ENCODE results near the gene STX18.
A peak's percentile ranks its signal among the peaks of the same experiment; 100 is the strongest.
"Not testable (repeated sequence)": the region's sequence is repeated elsewhere in the genome, so short reads cannot be mapped to it uniquely, and the experiment has no call there.

STX18 gene

GRCh38 chr4:4491396-4491893, 50.4 kb downstream of the STX18 start:
- in situ Hi-C loops (cut with HindIII; ENCODE audit: low pct_ligation_motif_present, low pct_unique_long_range_greater_than_20kb, low sequenced_read_pairs): no loop called here
- DNase-seq: no peak

DNA sequence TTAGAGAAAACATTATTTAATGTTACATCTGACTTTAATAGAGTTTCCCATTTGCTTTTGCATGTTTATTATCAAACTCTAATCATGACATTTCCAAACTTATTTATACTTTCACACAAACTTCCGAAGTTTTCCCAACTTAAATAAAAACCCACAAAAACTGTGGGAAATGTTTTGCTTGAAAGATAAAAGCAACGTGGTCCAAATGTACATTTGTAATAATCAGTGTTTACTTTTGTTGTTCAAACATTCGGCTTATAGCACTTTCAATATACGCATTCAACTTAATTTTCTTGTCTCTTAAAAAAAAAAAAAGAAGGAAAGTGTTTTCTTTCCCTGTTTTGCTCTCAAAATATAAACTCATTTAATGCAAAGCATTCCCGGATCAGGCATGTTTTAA, 51.0 kb downstream of the STX18 start:
- DNase-seq: no peak
- in situ Hi-C loops (cut with HindIII; ENCODE audit: low pct_ligation_motif_present, low pct_unique_long_range_greater_than_20kb, low sequenced_read_pairs): no loop called here

DNA sequence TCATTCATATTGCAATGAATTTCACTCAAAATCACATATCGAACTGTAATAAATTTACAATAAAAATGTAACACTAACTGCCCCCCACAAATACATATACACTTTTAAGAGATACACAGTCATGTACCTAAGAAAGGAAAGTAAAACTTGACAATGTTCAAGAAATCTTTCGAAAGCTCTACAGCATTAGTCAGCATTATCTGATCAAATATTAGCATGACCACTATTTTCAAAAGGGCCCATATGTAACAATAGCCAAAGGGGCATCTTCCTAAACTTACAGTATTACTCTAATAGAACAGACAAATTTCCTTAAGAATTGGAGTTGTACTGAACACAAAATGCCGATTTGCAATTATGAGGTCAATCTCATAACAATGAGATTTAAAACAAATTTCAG, 51.8 kb downstream of the STX18 start:
- in situ Hi-C loops (cut with HindIII; ENCODE audit: low pct_ligation_motif_present, low pct_unique_long_range_greater_than_20kb, low sequenced_read_pairs): no loop called here
- DNase-seq: no peak

DNA sequence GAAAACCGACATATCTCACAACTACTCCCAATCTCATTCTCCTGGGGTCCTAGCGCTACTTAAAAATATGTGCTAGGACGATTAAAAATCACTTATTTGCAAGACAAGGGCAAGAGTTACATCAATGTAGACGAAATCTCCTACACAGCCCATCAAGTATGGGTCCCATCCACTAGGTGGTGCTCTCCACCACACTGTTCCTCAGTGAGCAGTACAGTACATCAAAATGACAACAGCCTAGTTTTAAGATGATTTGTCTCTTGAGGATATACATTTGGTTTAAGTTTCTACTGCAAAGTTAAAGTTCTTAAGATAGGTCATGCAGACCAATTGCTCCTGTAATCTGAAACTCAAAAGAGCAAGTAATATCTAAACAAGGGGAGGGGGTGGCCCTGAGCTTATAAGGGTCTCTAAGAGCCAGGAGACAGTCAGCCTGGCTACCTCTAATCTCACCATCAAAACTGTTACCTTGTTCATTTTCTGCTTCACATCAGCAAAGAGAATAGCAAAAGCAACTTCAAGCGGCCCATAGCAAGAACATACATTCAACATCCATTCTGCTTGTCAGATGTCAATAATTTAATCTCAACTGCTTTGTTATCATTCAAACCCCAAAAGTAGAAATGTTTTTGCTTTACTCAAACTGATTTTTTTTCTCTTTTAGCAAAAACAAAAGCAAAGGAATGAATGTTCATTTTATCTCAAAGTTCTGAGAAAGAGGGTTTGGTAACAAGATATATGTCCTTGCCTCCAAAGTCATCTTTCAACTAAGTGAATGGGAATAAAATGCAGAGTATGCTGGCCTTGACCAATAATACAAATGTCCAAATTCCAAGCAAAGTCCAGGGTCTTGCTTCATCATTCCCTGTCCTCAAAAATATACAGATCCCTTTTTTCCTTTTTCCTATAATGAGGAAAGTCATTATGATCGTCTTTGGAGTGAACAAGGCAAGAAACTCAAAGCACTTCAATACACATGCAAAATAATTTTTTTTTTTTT, 53.1 kb downstream of the STX18 start:
- in situ Hi-C loops (cut with HindIII; ENCODE audit: low pct_ligation_motif_present, low pct_unique_long_range_greater_than_20kb, low sequenced_read_pairs): no loop called here
- DNase-seq: peak; percentile 64

DNA sequence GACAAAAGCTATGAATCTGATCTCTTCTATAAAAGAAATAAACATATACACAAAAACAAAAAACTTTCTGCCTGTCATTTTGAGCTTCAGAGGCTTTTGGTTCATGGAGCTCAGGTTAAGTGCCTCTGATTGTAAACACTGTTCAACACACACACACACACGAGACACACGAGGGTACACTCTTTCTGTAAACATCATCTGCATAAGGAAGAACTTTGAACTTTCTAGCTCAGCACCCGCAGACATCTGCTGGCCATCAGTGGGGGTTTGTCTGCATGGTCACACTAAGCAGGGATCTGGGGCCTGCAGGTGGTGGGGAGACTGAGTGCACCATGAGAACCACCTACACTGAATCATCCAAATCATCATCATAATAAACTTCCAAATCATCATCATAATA, 54.9 kb downstream of the STX18 start:
- in situ Hi-C loops (cut with HindIII; ENCODE audit: low pct_ligation_motif_present, low pct_unique_long_range_greater_than_20kb, low sequenced_read_pairs): no loop called here
- DNase-seq: no peak

- in situ Hi-C loops (cut with HindIII; ENCODE audit: low pct_ligation_motif_present, low pct_unique_long_range_greater_than_20kb, low sequenced_read_pairs): no loop called here
- DNase-seq: no peak
These were observed 56.0 kb downstream of the STX18 start for GRCh38 chr4:4485806-4486205.

- in situ Hi-C loops (cut with HindIII; ENCODE audit: low pct_ligation_motif_present, low pct_unique_long_range_greater_than_20kb, low sequenced_read_pairs): no loop called here
- DNase-seq: no peak
These were observed 60.4 kb downstream of the STX18 start for GRCh38 chr4:4481399-4481994.

- DNase-seq: peak; percentile 5
- in situ Hi-C loops (cut with HindIII; ENCODE audit: low pct_ligation_motif_present, low pct_unique_long_range_greater_than_20kb, low sequenced_read_pairs): no loop called here
These were observed 61.0 kb downstream of the STX18 start for GRCh38 chr4:4480685-4481398.

- DNase-seq: no peak
- in situ Hi-C loops (cut with HindIII; ENCODE audit: low pct_ligation_motif_present, low pct_unique_long_range_greater_than_20kb, low sequenced_read_pairs): no loop called here
These were observed 61.6 kb downstream of the STX18 start for GRCh38 chr4:4480205-4480604.

GRCh38 chr4:4479366-4479765, 62.5 kb downstream of the STX18 start:
- DNase-seq: no peak

GRCh38 chr4:4477796-4478195, 64.1 kb downstream of the STX18 start:
- in situ Hi-C loops (cut with HindIII; ENCODE audit: low pct_ligation_motif_present, low pct_unique_long_range_greater_than_20kb, low sequenced_read_pairs): no loop called here
- DNase-seq: no peak

More at GRCh38 chr4:4479366-4479765, 62.5 kb downstream of the STX18 start:
- in situ Hi-C loops (cut with HindIII; ENCODE audit: low pct_ligation_motif_present, low pct_unique_long_range_greater_than_20kb, low sequenced_read_pairs): no loop called here

DNA sequence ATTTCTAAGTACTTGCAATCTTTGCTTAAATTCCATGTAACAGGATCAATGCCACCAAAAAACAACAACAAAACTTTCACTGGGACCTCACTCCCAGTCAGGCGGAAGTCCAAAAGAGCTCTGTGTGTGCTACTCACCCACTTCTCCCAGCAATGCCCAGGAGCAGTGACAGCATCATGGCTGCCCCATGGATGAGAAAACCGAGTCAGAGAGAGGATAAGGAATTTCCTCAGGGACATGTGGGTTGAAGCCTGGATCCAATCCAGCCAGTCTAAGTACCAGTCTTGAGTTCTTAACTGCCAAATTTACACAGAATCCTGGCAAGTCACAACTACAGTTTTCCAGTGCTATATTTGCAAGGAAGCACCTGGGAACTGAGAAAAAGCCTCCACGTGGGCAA, 64.5 kb downstream of the STX18 start:
- in situ Hi-C loops (cut with HindIII; ENCODE audit: low pct_ligation_motif_present, low pct_unique_long_range_greater_than_20kb, low sequenced_read_pairs): no loop called here
- DNase-seq: no peak

GRCh38 chr4:4474476-4474875, 67.4 kb downstream of the STX18 start:
- DNase-seq: no peak
- in situ Hi-C loops (cut with HindIII; ENCODE audit: low pct_ligation_motif_present, low pct_unique_long_range_greater_than_20kb, low sequenced_read_pairs): no loop called here

DNA sequence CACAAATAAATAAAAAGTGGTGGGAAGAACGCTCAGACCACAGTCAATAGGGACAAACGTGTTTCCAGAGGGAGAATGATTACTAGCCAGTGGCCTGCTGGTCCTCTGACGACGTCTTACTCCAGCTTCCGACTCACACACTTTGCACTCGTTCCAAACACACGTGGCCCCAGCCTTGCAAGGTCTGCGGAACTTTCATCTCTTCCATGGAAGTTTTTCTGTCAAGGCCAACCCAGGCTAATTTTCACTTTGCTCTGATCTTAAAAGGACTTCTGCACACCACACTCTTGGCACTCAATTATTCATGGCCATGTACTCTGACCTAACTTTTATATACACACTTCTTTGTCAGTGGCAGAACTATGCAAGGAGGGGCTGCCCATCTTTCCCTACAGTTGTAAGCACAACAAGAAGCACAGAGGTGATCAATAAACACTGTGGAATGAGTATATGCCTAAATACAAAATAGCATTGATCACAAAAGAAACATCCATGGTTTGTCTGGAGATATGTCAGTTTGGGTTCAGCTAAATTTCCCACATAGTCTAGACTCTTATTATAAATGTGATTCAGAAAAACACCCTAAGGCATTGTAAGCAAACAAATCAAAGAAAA, 69.4 kb downstream of the STX18 start:
- in situ Hi-C loops (cut with HindIII; ENCODE audit: low pct_ligation_motif_present, low pct_unique_long_range_greater_than_20kb, low sequenced_read_pairs): no loop called here
- no peak for DNase-seq

GRCh38 chr4:4471195-4471594, 70.7 kb downstream of the STX18 start:
- DNase-seq: no peak

GRCh38 chr4:4470208-4470607, 71.6 kb downstream of the STX18 start:
- no peak for DNase-seq
- in situ Hi-C loops (cut with HindIII; ENCODE audit: low pct_ligation_motif_present, low pct_unique_long_range_greater_than_20kb, low sequenced_read_pairs): no loop called here

More at GRCh38 chr4:4471195-4471594, 70.7 kb downstream of the STX18 start:
- in situ Hi-C loops (cut with HindIII; ENCODE audit: low pct_ligation_motif_present, low pct_unique_long_range_greater_than_20kb, low sequenced_read_pairs): no loop called here

DNA sequence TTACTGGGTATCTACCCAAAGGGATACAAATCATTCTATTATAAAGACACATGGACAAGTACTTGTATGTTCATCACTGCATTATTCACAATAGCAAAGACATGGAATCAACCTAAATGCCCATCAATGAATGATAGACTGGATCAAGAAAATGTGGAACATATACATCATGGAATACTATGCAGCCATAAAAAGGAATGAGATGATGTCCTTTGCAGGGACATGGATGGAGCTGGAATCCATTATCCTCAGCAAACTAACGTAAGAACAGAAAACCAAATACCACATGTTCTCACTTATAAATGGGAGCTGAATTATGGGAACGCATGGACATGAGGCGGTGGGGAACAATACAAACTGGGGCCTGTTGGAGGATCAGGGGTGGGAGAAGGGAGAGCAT, 76.6 kb downstream of the STX18 start:
- in situ Hi-C loops (cut with HindIII; ENCODE audit: low pct_ligation_motif_present, low pct_unique_long_range_greater_than_20kb, low sequenced_read_pairs); DNase-seq: not testable (repeated sequence)

- no peak for DNase-seq
- in situ Hi-C loops (cut with HindIII; ENCODE audit: low pct_ligation_motif_present, low pct_unique_long_range_greater_than_20kb, low sequenced_read_pairs): no loop called here
These were observed 78.9 kb downstream of the STX18 start for GRCh38 chr4:4462970-4463369.

DNA sequence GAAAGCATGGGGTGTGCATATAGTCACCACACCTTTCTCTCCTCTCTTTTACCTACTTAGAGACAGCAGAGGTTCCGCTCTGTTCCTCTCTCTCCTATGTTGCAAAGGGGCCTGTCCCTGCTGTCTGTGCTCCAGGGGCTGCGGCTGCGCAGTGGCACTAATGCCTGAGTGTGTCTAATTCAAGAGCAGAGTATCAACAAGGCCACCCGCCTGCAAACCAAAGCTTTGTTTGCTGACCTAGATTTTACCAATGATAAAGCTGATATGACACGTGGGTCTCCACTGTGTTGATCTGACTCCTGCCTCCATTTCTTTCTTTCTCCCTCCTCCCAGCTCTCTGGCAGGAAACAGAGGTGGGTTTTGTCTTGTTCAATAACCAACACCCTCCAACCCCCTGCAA, 80.0 kb downstream of the STX18 start:
- DNase-seq: no peak
- in situ Hi-C loops (cut with HindIII; ENCODE audit: low pct_ligation_motif_present, low pct_unique_long_range_greater_than_20kb, low sequenced_read_pairs): no loop called here
